Measurements from ENCODE around the gene PHAF1.

The PHAF1 gene

DNA sequence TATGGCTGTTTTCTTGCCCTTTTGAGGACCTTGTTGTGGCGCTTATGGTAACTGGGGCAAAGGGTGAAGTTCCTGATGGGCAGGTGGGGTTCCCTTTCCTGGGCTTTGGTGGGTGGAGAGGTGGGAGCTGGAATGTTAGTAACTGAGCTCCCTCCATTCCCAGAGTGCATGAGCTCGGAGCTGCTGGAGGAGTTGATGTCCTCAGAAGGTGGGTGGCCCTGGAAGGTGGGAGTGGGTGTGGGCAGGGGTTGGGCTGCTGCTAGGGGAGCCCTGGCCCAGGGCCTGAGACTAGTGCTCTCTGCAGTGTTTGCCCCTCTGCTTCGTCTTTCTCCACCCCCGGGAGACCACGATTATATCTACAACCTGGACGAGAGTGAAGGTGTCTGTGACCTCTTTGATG lies 88.0 kb downstream of the PHAF1 start:
- TF ChIP-seq MAX (IDR thresholded peaks at IDR 0.05) = no peak
- no peak for TF ChIP-seq RAD21 (IDR thresholded peaks at IDR 0.05; ENCODE audit: low read depth)
- TF ChIP-seq CREB1 (IDR thresholded peaks at IDR 0.05; ENCODE audit: low read depth) = no peak
- TF ChIP-seq TCF12 (IDR thresholded peaks at IDR 0.05; ENCODE audit: low read depth) = no peak
- TF ChIP-seq REST (IDR thresholded peaks at IDR 0.05; ENCODE audit: low read depth) = no peak
- no peak for TF ChIP-seq TAF1 (IDR thresholded peaks at IDR 0.05; ENCODE audit: low read depth)
- TF ChIP-seq USF1 (IDR thresholded peaks at IDR 0.05) = no peak
- no peak for TF ChIP-seq EP300 (IDR thresholded peaks at IDR 0.05; ENCODE audit: borderline replicate concordance)
- no peak for TF ChIP-seq EGR1 (IDR thresholded peaks at IDR 0.05)
- no peak for TF ChIP-seq NFIC (IDR thresholded peaks at IDR 0.05)
- no peak for TF ChIP-seq CEBPB (IDR thresholded peaks at IDR 0.05)
- no peak for TF ChIP-seq ZBTB7A (IDR thresholded peaks at IDR 0.05; ENCODE audit: low read depth)
- TF ChIP-seq TEAD4 (IDR thresholded peaks at IDR 0.05) = no peak
- TF ChIP-seq FOXM1 (IDR thresholded peaks at IDR 0.05; ENCODE audit: borderline replicate concordance, low read depth) = no peak
- TF ChIP-seq YY1 (IDR thresholded peaks at IDR 0.05; ENCODE audit: low read depth) = no peak

Measured in Ishikawa (cell line).